Motor neuron (in vitro differentiated cells): Measurements from ENCODE around the gene CTNND2. TPM values are rescaled to one million over a fixed set of nuclear protein-coding genes. Genes with fewer than 3 reads are reported as not detected.

Experiments used
- ATAC-seq, 8 experiments: fragments of 200-7000 bp; cut with Tn5 transposase; replicated peaks in 6 of 8; 2 replicates each; pipeline ENCODE4 v1.8.0; 2021; ENCODE audit warnings: mild to moderate bottlenecking in 8 of 8, moderate library complexity in 8 of 8
- H3K27ac ChIP-seq, 2 donors: fragments of 250-450 bp; sonication (Bioruptor Pico); 2 replicates each; pipeline ENCODE4 v1.9.0; 2021; ENCODE audit warnings: antibody characterized with exemption in 2 of 2, mild to moderate bottlenecking in 2 of 2, moderate library complexity in 1 of 2
- H3K4me1 ChIP-seq, 2 donors: fragments of 250-450 bp; sonication (Bioruptor Pico); replicated peaks in 1 of 2; 2 replicates each; pipeline ENCODE4 v1.6.1; 2021; ENCODE audit warnings: antibody characterized with exemption in 2 of 2, mild to moderate bottlenecking in 2 of 2, moderate library complexity in 1 of 2
- H3K4me3 ChIP-seq, 5 donors: fragments of 250-450 bp; sonication (Bioruptor Pico); 2 replicates each; pipeline ENCODE4 v1.9.0; 2021; ENCODE audit warnings: antibody characterized with exemption in 5 of 5, mild to moderate bottlenecking in 5 of 5, moderate library complexity in 4 of 5
- WGBS, 10 experiments: fragments of 450-650 bp; shearing (Covaris generic); methylation state at CpG; one replicate each; pipeline ENCODE4 v1.0.0; 2022; 5-methylcytosine and 5-hydroxymethylcytosine counted together
- in situ Hi-C, 9 experiments: fragments of 400-800 bp; cut with MboI; loops; one replicate each; pipeline ENCODE4 v1.15.0; 2021; ENCODE audit warnings: low sequenced_read_pairs in 9 of 9, low pct_unique_long_range_greater_than_20kb in 2 of 9; ENCODE audit not compliant: unreplicated experiment in 9 of 9
- total RNA-seq, 8 experiments: library from RNA; unstranded; fragments of 300-600 nt; gene quantifications; 2 replicates each; pipeline versions ENCODE4 v1.2.3 to v1.2.4, GENCODE V29; 2022

The CTNND2 gene
- total RNA-seq, 8 experiments from 2014 or later: 0.51 to 49.9 (median 40.1) TPM

DNA sequence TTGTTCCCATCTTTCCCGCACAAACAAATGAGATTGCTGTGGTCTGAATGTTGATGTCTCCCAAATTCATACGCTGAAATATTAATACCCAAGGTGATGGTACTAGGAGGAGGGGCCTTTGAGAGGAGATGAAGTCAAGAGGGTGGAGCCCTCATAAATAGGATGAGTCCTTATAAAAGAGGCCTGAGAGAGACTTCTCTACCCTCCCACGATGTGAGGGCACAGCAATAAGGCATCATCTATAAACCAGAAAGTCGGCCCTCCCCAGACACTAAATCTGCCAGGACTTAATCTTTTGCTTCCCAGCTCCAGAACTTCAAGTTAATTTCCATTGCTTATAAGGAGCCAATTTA is 170.4 kb downstream of the CTNND2 start:
- H3K4me1 ChIP-seq: peaks cover 0 to 5% of the 10 kb centered on the region in 2 donors
- no peak overlapping the region for H3K4me3 ChIP-seq
- H3K27ac ChIP-seq: no peak overlapping the region
- 5 to 100% (median 93%) methylated on average over 1 to 4 of the region's 4 CpGs; no CpG with 5 or more reads in 3 of the 10 experiments for WGBS, 10 experiments
- ATAC-seq: no peak
- in situ Hi-C loops: no loop called here

DNA sequence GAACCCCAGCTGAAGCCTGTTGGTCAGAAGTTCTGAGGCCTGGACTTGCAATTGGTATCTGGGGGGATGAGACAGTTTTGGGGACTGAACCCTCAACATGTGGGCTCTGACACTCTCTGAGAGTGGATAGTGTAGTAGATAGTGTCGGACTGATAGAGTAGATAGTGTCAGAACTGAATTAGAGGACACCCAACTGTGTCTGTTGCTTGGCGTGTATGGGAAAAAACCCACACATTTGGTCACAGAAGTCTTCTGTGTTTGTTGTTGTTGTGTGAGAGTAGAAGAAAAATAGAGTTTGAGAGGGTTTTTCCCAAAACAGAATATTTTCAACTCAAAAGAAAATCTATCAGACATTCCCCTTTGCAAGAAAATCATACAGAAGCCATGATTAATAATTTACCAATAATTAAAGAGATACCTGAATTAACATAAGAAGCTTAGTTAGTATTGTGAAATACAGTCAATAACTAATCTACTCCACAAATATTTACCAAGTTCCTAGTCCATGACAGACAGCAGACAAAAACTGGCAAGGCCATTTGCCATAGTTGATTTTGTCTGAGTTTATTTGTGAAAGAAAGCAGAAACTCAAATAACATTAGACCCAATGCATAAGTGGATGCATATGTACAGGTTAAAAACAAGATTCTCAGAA is 170.9 kb downstream of the CTNND2 start:
- H3K4me3 ChIP-seq: no peak overlapping the region
- WGBS, 10 experiments: 43 to 100% (median 80%) methylated on average over 1 to 2 of the region's 2 CpGs; no CpG with 5 or more reads in 6 of the 10 experiments
- no peak for ATAC-seq
- in situ Hi-C loops: no loop called here
- peaks cover 0 to 5% of the 10 kb centered on the region in 2 donors for H3K4me1 ChIP-seq
- no peak overlapping the region for H3K27ac ChIP-seq

- peak in 1 of 8 experiments; percentile 50 for ATAC-seq
- peaks cover 0 to 12% of the 10 kb centered on the region in 2 donors for H3K4me1 ChIP-seq
- no peak overlapping the region for H3K27ac ChIP-seq
- H3K4me3 ChIP-seq: no peak overlapping the region
- in situ Hi-C loops: no loop called here
- WGBS, 10 experiments: 0 to 70% (median 67%) methylated on average over 1 to 3 of the region's 3 CpGs; no CpG with 5 or more reads in 3 of the 10 experiments
These were observed 179.3 kb downstream of the CTNND2 start for GRCh38 chr5:11724940-11725339.

DNA sequence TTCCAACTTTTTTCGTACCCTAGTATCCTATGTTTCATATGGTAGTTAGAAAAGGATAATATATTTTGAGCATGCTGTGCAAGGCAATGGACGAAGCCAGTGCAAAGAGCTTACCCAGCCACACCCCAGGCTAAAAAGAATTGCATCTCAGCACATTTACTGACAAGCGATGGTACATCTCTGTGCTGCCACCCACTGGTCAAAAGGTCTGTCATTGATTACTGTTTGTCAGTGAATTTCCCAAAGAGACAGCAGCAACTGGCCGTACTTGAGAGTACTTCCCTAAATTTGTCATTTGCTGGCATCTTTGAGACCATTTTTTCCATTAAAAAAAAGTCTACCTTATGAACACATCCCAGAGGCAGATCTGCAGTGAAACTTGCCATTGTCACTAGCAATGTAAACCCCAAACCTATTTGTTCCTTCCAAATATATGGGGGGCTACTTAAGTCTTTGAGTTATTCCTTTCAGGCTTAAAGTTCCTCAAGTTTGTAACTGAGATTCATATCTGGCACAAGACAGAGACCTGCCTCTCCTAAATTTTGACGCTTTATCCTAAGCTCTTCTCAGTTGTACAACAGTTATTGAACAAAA is 184.3 kb downstream of the CTNND2 start:
- WGBS, 10 experiments: 7 to 51% (median 42%) methylated on average over 2 to 5 of the region's 5 CpGs; no CpG with 5 or more reads in 3 of the 10 experiments
- H3K4me3 ChIP-seq: no peak overlapping the region
- ATAC-seq: peak; percentile 40 to 95 (median 66)
- H3K27ac ChIP-seq: no peak overlapping the region
- in situ Hi-C loops: no loop called here
- peaks cover 0 to 5% of the 10 kb centered on the region in 2 donors for H3K4me1 ChIP-seq

- ATAC-seq: no peak
- in situ Hi-C loops: no loop called here
- Histone ChIP-seq H3K4me1 (no peaks in the 10 kb centered on the region), H3K4me3 (no peak overlapping the region), H3K27ac (no peak overlapping the region)
- WGBS, 10 experiments: 19 to 100% (median 90%) methylated on average over 3 to 6 of the region's 6 CpGs
These were observed 188.6 kb downstream of the CTNND2 start for GRCh38 chr5:11715461-11716196.

GRCh38 chr5:11711932-11712331 is 192.3 kb downstream of the CTNND2 start:
- in situ Hi-C loops: no loop called here
- Histone ChIP-seq H3K4me1 (no peaks in the 10 kb centered on the region), H3K4me3 (no peak overlapping the region), H3K27ac (no peak overlapping the region)
- 0 to 27% (median 20%) methylated on average over 1 of the region's 1 CpG; no CpG with 5 or more reads in 3 of the 10 experiments for WGBS, 10 experiments
- ATAC-seq: peak in 1 of 8 experiments; percentile 54

- no peak for ATAC-seq
- no peak overlapping the region for H3K27ac ChIP-seq
- no peak overlapping the region for H3K4me3 ChIP-seq
- WGBS, 10 experiments: 17 to 100% (median 86%) methylated on average over 1 to 4 of the region's 4 CpGs; no CpG with 5 or more reads in 4 of the 10 experiments
- peaks cover 0 to 3% of the 10 kb centered on the region in 2 donors for H3K4me1 ChIP-seq
- in situ Hi-C loops: no loop called here
These were observed 195.2 kb downstream of the CTNND2 start for GRCh38 chr5:11709021-11709420.

GRCh38 chr5:11704916-11705315 is 199.3 kb downstream of the CTNND2 start:
- Histone ChIP-seq H3K27ac (no peak overlapping the region), H3K4me3 (no peak overlapping the region), H3K4me1 (peaks cover 0 to 3% of the 10 kb centered on the region in 2 donors)
- no peak for ATAC-seq
- in situ Hi-C loops: no loop called here
- 0 to 100% (median 80%) methylated on average over 1 of the region's 1 CpG; no CpG with 5 or more reads in 1 of the 10 experiments for WGBS, 10 experiments

- WGBS, 10 experiments: 20 to 82% (median 60%) methylated on average over 1 to 6 of the region's 6 CpGs; no CpG with 5 or more reads in 1 of the 10 experiments
- ATAC-seq: no peak
- Histone ChIP-seq H3K4me3 (no peak overlapping the region), H3K27ac (no peak overlapping the region), H3K4me1 (peaks cover 0 to 3% of the 10 kb centered on the region in 2 donors)
- in situ Hi-C loops: no loop called here
These were observed 203.9 kb downstream of the CTNND2 start for GRCh38 chr5:11700391-11700790.

GRCh38 chr5:11692636-11693035 is 211.6 kb downstream of the CTNND2 start:
- WGBS, 10 experiments: 0 to 100% (median 97%) methylated on average over 1 to 5 of the region's 7 CpGs; no CpG with 5 or more reads in 1 of the 10 experiments
- in situ Hi-C loops: no loop called here
- Histone ChIP-seq H3K4me1 (no peaks in the 10 kb centered on the region), H3K27ac (no peak overlapping the region), H3K4me3 (no peak overlapping the region)
- ATAC-seq: no peak

DNA sequence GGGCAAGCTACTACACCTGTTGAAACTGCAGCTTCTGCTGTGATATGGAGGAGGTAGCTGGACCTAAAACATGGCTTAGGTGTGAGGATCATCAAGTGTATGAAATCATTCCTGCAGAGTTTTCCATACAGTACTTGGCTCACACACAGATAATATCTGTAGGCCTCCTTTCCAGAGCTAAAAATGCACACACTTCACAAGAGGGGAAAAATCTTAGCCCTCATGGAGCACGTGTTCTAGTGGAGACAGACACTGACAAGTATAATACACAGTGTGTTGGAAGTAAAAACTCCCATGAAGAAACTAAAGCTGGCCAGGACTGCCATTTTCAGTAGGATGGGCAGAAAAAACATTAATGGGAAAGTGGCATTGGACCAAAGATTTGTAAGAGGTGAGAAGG is 216.7 kb downstream of the CTNND2 start:
- Histone ChIP-seq H3K27ac (no peak overlapping the region), H3K4me3 (no peak overlapping the region), H3K4me1 (no peaks in the 10 kb centered on the region)
- in situ Hi-C loops: no loop called here
- ATAC-seq: no peak
- 13 to 100% (median 80%) methylated on average over 1 of the region's 1 CpG; no CpG with 5 or more reads in 5 of the 10 experiments for WGBS, 10 experiments

DNA sequence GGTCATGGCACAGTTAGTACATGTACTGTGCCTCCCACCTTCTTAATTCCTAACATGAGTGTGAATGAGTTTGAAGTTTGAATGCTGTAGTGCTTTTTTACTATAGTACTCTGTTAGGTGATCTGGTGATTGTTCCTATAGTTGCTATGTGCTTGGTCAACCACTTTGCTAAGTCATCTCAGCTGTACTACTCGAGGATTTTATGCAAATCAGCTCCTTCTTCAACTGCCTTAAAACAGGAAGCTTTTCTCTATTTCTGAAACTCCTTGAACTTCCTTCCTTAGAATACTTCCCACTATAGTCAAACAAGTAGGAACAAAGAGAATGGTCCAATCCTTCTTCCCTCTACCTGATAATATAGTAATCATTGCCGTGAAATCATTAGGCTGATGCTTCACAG is 219.6 kb downstream of the CTNND2 start:
- in situ Hi-C loops: no loop called here
- Histone ChIP-seq H3K4me3 (no peak overlapping the region), H3K27ac (no peak overlapping the region), H3K4me1 (no peaks in the 10 kb centered on the region)
- no peak for ATAC-seq
- WGBS, 10 experiments: 0 to 100% (median 68%) methylated on average over 1 to 2 of the region's 2 CpGs; no CpG with 5 or more reads in 2 of the 10 experiments

GRCh38 chr5:11683666-11684065 is 220.6 kb downstream of the CTNND2 start:
- Histone ChIP-seq H3K4me1 (no peaks in the 10 kb centered on the region), H3K4me3 (no peak overlapping the region), H3K27ac (no peak overlapping the region)
- ATAC-seq: no peak
- WGBS, 10 experiments: 0 to 100% (median 95%) methylated on average over 1 to 2 of the region's 2 CpGs; no CpG with 5 or more reads in 3 of the 10 experiments
- in situ Hi-C loops: no loop called here
